NB4 (cell line): ENCODE measurements around the gene GRIK3.

Experiments used
- MYC ChIP-seq: IDR thresholded peaks from 2 replicates; pipeline ENCODE4 v1.6.1; 2011; ENCODE audit warnings: low read depth, low read length
- POLR2A ChIP-seq: IDR thresholded peaks from 2 replicates; pipeline ENCODE4 v1.6.1; 2011; ENCODE audit warnings: mild to moderate bottlenecking; ENCODE audit not compliant: insufficient read length; ENCODE audit errors: extremely low read depth
- TF ChIP-seq, protein P1 (sequence below): IDR thresholded peaks from 2 replicates; pipeline ENCODE4 v1.6.1; 2011; ENCODE audit warnings: low read depth, low read length
- TF ChIP-seq, protein P2 (sequence below): IDR thresholded peaks from one replicate; pipeline ENCODE4 v1.5.1; 2012; ENCODE audit warnings: low read depth, low read length

DNA sequence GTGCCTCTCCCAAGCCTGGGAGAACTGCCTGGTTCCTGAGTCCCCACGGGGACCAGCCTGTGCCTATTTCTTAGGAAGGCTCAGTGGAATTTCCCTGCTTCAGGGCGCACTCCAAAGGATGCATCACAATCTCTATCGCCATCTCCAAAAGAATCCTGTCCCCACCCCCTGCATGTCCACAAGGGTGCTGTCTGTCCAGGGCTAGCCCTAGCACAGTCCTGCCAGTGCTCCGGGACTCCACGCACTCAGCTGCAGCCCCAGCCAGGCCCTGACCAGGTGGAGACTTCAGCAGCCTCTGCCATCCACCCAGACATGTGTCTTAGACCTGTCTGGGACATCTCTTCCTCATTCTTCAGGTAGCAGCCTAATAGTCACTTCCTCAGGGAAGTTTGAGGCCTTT, 199.7 kb downstream of the GRIK3 start:
- TF ChIP-seq, protein P1, sequence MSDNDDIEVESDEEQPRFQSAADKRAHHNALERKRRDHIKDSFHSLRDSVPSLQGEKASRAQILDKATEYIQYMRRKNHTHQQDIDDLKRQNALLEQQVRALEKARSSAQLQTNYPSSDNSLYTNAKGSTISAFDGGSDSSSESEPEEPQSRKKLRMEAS = no peak
- TF ChIP-seq POLR2A = no peak
- TF ChIP-seq, protein P2, sequence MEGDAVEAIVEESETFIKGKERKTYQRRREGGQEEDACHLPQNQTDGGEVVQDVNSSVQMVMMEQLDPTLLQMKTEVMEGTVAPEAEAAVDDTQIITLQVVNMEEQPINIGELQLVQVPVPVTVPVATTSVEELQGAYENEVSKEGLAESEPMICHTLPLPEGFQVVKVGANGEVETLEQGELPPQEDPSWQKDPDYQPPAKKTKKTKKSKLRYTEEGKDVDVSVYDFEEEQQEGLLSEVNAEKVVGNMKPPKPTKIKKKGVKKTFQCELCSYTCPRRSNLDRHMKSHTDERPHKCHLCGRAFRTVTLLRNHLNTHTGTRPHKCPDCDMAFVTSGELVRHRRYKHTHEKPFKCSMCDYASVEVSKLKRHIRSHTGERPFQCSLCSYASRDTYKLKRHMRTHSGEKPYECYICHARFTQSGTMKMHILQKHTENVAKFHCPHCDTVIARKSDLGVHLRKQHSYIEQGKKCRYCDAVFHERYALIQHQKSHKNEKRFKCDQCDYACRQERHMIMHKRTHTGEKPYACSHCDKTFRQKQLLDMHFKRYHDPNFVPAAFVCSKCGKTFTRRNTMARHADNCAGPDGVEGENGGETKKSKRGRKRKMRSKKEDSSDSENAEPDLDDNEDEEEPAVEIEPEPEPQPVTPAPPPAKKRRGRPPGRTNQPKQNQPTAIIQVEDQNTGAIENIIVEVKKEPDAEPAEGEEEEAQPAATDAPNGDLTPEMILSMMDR = no peak
- no peak for TF ChIP-seq MYC
